K562 (cell line): ENCODE results near the gene MAPK13. TPM values are rescaled to one million over a fixed set of nuclear protein-coding genes. Genes with fewer than 3 reads are reported as not detected.

ENCODE experiments used
- ARNT ChIP-seq, 2 experiments: fragments of 450-650 bp; IDR thresholded peaks; 2 replicates each; pipeline ENCODE4 v1.6.1; 2016; ENCODE audit warnings: mild to moderate bottlenecking in 1 of 2
- BACH1 ChIP-seq: fragments of 200-800 bp; sonication (Bioruptor generic); IDR thresholded peaks from 2 replicates; pipeline ENCODE4 v1.6.1; 2016; ENCODE audit warnings: missing genetic modification characterization, missing compliant biosample characterization
- CREB5 ChIP-seq: fragments of 250-450 bp; sonication (Bioruptor Pico); IDR thresholded peaks from 2 replicates; pipeline ENCODE4 v1.5.0; 2020; ENCODE audit warnings: mild to moderate bottlenecking
- FOS ChIP-seq: IDR thresholded peaks from 3 replicates; pipeline ENCODE4 v1.6.1; 2011; ENCODE audit not compliant: insufficient read length; ENCODE audit errors: extremely low read depth
- FOXA3 ChIP-seq, 2 experiments: fragments of 450-650 bp in 1 of 2; sonication (generic) in 1 of 2; formaldehyde crosslinking; IDR thresholded peaks in 1 of 2; conservative IDR thresholded peaks in 1 of 2; 2 replicates each; pipeline versions ENCODE4 v1.4.0 to v1.8.0; 2020 to 2022; ENCODE audit warnings: mild to moderate bottlenecking in 2 of 2, missing genetic modification reagents in 1 of 2
- KAT2B ChIP-seq: IDR thresholded peaks from one replicate; pipeline ENCODE4 v1.6.1; 2012; ENCODE audit warnings: low read depth, mild to moderate bottlenecking, control low read depth, inconsistent platforms, low read length, moderate library complexity
- MAFK ChIP-seq: IDR thresholded peaks from 2 replicates; pipeline ENCODE4 v1.6.1; 2011; ENCODE audit warnings: low read length, improper control_type of control experiment
- NR4A1 ChIP-seq, 2 experiments: fragments of 250-450 bp in 1 of 2; fragments of 450-650 bp in 1 of 2; sonication (Bioruptor Pico) in 1 of 2; IDR thresholded peaks; 2 replicates each; pipeline versions ENCODE4 v1.4.0 to v1.6.1; 2016 to 2020; ENCODE audit warnings: mild to moderate bottlenecking in 2 of 2, missing compliant biosample characterization in 1 of 2, missing genetic modification characterization in 1 of 2, moderate library complexity in 1 of 2
- OTX1 ChIP-seq: fragments of 450-650 bp; formaldehyde crosslinking; IDR thresholded peaks from 2 replicates; pipeline ENCODE4 v1.4.0; 2022; ENCODE audit warnings: mild to moderate bottlenecking
- RFX7 ChIP-seq: fragments of 250-450 bp; sonication (Bioruptor Pico); IDR thresholded peaks from 2 replicates; pipeline ENCODE4 v1.5.1; 2021; ENCODE audit warnings: mild to moderate bottlenecking
- SIX5 ChIP-seq, 2 experiments: IDR thresholded peaks; 2 replicates each; pipeline ENCODE4 v1.6.1; 2011; ENCODE audit warnings: low read length in 2 of 2, borderline replicate concordance in 1 of 2, low read depth in 1 of 2, mild to moderate bottlenecking in 1 of 2, moderate library complexity in 1 of 2; ENCODE audit not compliant: insufficient read depth in 1 of 2
- SMC3 ChIP-seq: conservative IDR thresholded peaks from 2 replicates; pipeline ENCODE4 v1.6.1; 2011; ENCODE audit warnings: low read depth, low read length, improper control_type of control experiment; ENCODE audit not compliant: insufficient read depth
- ZNF589 ChIP-seq: fragments of 200-800 bp; sonication (Bioruptor generic); IDR thresholded peaks from 2 replicates; pipeline ENCODE4 v1.6.1; 2016; ENCODE audit warnings: low read depth, missing genetic modification characterization, missing compliant biosample characterization
- ZNF766 ChIP-seq: fragments of 200-800 bp; sonication (Bioruptor generic); conservative IDR thresholded peaks from 2 replicates; pipeline ENCODE4 v1.6.1; 2016; ENCODE audit warnings: missing genetic modification characterization, missing compliant biosample characterization
- polyA plus RNA-seq, 8 experiments: library from polyadenylated mRNA; depleted of rRNA in 4 of 8; stranded (reverse) in 5 of 8; unstranded in 3 of 8; fragments of >200 nt; fragmentation: Nextera tagmentation in 2 of 8; fragmentation: Illumina TruSeq in 1 of 8; extraction: Ambion mirVana in 2 of 8; extraction: Trizol in 1 of 8; gene quantifications; 2 replicates each; pipeline versions ENCODE4 v1.2.1 to v1.2.3, GENCODE V29; 2011 to 2014; ENCODE audit warnings: inconsistent platforms in 1 of 8, missing spikeins in 1 of 8
- total RNA-seq, 7 experiments: library from RNA; depleted of rRNA in 6 of 7; stranded (reverse); fragments of >200 nt in 6 of 7; fragmentation: Illumina TruSeq in 2 of 7; extraction: Trizol in 2 of 7; gene quantifications; 2 replicates each; pipeline versions ENCODE4 v1.2.1 to v1.2.3, GENCODE V29; 2011 to 2021; ENCODE audit warnings: low replicate concordance in 1 of 7
- TF ChIP-seq, protein P1 (sequence below): IDR thresholded peaks from 2 replicates; pipeline ENCODE4 v1.6.1; 2016; ENCODE audit warnings: missing genetic modification characterization, missing compliant biosample characterization
- TF ChIP-seq, protein P2 (sequence below): fragments of 200-800 bp; sonication (Bioruptor generic); IDR thresholded peaks from 2 replicates; pipeline ENCODE4 v1.6.1; 2016; ENCODE audit warnings: missing genetic modification characterization, missing compliant biosample characterization
- TF ChIP-seq, protein P3 (sequence below): sonication (generic); formaldehyde crosslinking; IDR thresholded peaks from 2 replicates; pipeline ENCODE4 v1.8.1; 2023; ENCODE audit warnings: mild to moderate bottlenecking, missing genetic modification reagents

The MAPK13 gene
- total and polyA plus RNA-seq, 9 of the 15 experiments (the other 6 are each of a cell fraction or from before 2014, with no cell fraction given) = 0.03 to 2.3 (median 0.48) TPM; not detected in 1

GRCh38 chr6:36127462-36128016, 2.8 kb upstream of the MAPK13 start (continued):
- TF ChIP-seq CREB5 (CRISPR knock-in tag) = no peak
- TF ChIP-seq FOS = peak; percentile 34
- no peak for TF ChIP-seq NR4A1 (CRISPR knock-in tag; IDR thresholded peaks at IDR 0.05)
- no peak for TF ChIP-seq NR4A1 (tag; IDR thresholded peaks at IDR 0.05)
- 0 out of 4 replicates have a peak, but pooled peaks of 1 of the 2 experiments have one; percentile 13 for TF ChIP-seq ARNT (IDR thresholded peaks at IDR 0.05)
- TF ChIP-seq OTX1 (CRISPR knock-in tag) = no peak
- no peak for TF ChIP-seq SIX5 (IDR thresholded peaks at IDR 0.05; ENCODE audit: borderline replicate concordance in 1 of 2, insufficient read depth in 1 of 2, low read depth in 1 of 2, low read length in 2 of 2)
- TF ChIP-seq RFX7 = no peak
- TF ChIP-seq, protein P1, sequence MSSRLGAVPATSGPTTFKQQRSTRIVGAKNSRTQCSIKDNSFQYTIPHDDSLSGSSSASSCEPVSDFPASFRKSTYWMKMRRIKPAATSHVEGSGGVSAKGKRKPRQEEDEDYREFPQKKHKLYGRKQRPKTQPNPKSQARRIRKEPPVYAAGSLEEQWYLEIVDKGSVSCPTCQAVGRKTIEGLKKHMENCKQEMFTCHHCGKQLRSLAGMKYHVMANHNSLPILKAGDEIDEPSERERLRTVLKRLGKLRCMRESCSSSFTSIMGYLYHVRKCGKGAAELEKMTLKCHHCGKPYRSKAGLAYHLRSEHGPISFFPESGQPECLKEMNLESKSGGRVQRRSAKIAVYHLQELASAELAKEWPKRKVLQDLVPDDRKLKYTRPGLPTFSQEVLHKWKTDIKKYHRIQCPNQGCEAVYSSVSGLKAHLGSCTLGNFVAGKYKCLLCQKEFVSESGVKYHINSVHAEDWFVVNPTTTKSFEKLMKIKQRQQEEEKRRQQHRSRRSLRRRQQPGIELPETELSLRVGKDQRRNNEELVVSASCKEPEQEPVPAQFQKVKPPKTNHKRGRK (tag) = no peak
- no peak for TF ChIP-seq KAT2B
- peak; percentile 76; the same call in 1 of the 2 replicates for TF ChIP-seq BACH1 (tag)
- TF ChIP-seq, protein P2, sequence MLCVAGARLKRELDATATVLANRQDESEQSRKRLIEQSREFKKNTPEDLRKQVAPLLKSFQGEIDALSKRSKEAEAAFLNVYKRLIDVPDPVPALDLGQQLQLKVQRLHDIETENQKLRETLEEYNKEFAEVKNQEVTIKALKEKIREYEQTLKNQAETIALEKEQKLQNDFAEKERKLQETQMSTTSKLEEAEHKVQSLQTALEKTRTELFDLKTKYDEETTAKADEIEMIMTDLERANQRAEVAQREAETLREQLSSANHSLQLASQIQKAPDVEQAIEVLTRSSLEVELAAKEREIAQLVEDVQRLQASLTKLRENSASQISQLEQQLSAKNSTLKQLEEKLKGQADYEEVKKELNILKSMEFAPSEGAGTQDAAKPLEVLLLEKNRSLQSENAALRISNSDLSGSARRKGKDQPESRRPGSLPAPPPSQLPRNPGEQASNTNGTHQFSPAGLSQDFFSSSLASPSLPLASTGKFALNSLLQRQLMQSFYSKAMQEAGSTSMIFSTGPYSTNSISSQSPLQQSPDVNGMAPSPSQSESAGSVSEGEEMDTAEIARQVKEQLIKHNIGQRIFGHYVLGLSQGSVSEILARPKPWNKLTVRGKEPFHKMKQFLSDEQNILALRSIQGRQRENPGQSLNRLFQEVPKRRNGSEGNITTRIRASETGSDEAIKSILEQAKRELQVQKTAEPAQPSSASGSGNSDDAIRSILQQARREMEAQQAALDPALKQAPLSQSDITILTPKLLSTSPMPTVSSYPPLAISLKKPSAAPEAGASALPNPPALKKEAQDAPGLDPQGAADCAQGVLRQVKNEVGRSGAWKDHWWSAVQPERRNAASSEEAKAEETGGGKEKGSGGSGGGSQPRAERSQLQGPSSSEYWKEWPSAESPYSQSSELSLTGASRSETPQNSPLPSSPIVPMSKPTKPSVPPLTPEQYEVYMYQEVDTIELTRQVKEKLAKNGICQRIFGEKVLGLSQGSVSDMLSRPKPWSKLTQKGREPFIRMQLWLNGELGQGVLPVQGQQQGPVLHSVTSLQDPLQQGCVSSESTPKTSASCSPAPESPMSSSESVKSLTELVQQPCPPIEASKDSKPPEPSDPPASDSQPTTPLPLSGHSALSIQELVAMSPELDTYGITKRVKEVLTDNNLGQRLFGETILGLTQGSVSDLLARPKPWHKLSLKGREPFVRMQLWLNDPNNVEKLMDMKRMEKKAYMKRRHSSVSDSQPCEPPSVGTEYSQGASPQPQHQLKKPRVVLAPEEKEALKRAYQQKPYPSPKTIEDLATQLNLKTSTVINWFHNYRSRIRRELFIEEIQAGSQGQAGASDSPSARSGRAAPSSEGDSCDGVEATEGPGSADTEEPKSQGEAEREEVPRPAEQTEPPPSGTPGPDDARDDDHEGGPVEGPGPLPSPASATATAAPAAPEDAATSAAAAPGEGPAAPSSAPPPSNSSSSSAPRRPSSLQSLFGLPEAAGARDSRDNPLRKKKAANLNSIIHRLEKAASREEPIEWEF = no peak
- TF ChIP-seq SMC3 = no peak
- TF ChIP-seq FOXA3 (CRISPR knock-in tag; conservative IDR thresholded peaks at IDR 0.05 in 1 of 2, IDR thresholded peaks at IDR 0.05 in 1 of 2) = no peak
- peak; percentile 77 for TF ChIP-seq MAFK
- no peak for TF ChIP-seq ZNF766 (CRISPR knock-in tag)
- TF ChIP-seq, protein P3, sequence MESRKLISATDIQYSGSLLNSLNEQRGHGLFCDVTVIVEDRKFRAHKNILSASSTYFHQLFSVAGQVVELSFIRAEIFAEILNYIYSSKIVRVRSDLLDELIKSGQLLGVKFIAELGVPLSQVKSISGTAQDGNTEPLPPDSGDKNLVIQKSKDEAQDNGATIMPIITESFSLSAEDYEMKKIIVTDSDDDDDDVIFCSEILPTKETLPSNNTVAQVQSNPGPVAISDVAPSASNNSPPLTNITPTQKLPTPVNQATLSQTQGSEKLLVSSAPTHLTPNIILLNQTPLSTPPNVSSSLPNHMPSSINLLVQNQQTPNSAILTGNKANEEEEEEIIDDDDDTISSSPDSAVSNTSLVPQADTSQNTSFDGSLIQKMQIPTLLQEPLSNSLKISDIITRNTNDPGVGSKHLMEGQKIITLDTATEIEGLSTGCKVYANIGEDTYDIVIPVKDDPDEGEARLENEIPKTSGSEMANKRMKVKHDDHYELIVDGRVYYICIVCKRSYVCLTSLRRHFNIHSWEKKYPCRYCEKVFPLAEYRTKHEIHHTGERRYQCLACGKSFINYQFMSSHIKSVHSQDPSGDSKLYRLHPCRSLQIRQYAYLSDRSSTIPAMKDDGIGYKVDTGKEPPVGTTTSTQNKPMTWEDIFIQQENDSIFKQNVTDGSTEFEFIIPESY (CRISPR knock-in tag) = no peak
- peak; percentile 88; the same call in 1 of the 2 replicates for TF ChIP-seq ZNF589 (CRISPR knock-in tag)
